HG02943 (cell line): ENCODE results near the gene POLR3K.

ENCODE experiments used
- ATAC-seq: cut with Tn5 transposase; IDR thresholded peaks from one replicate; pipeline ENCODE4 v1.9.1; 2021; ENCODE audit warnings: mild to moderate bottlenecking, low read depth, moderate library complexity; ENCODE audit not compliant: unreplicated experiment

POLR3K gene

GRCh38 chr16:66309-67182, 13.1 kb upstream of the POLR3K start:
- no peak for ATAC-seq

GRCh38 chr16:65745-66144, 12.3 kb upstream of the POLR3K start:
- ATAC-seq, result no peak

DNA sequence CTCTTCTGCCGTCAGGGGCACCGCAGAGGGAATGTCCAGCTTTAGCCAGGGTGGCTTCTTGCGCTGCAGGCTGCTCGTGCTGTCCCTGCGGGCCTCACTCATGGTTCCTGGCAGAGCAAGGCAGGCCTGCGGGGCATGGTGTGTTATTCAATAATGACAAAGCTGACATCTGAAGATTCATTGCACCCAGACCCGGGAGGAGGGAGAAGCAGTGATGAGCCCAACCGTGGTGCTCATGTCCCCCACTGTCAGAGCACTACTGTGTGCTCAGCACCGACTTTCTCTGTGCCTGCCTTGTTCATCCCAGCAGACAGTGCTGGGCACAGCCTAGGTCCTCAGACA, 11.5 kb upstream of the POLR3K start:
- no peak for ATAC-seq

DNA sequence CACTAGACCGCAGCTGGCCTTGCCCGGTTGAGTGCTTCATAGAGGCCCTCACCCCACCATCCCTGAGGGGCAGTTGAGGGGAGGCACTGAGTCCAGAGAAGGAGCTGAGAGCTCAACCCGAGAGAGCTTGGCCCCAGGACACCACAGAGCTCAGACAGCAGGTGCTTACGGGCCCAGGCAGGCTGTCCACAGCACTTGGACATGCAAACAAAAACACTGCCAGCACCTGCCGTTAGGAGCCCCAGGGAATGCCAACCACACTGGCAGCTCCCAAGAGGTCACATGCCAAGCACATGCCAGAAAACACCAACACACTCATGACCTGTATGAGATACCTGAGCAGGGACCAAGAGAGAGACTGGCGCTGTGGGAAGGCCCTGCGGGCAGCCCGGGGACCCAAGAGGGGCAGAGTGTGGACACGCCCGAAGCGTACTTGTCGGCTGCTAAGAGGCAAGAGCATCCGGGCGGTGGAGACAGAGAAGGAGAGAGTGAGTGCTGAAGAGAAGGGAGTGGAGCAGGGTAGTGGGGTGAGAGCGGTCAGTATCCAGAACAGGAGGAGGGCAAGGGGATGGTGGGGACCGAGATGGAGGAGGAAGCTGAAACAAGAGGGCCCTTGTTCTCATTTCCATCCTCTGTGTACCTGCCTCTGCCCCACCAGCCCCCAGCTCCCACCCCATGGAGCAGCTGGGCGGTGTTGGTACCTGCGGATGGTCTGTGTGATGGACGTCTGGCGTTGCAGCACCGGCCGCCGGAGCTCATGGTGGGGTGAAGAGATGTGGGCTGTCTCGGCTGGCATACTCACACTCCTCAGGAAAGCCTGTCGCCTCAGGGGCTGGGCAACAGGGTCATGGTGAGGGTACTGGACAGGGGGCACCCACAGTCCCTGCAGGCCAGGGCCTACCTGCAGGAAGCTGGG, 10.8 kb upstream of the POLR3K start:
- no peak for ATAC-seq

- ATAC-seq, result no peak
These were observed 10.1 kb upstream of the POLR3K start for GRCh38 chr16:63466-63865.

DNA sequence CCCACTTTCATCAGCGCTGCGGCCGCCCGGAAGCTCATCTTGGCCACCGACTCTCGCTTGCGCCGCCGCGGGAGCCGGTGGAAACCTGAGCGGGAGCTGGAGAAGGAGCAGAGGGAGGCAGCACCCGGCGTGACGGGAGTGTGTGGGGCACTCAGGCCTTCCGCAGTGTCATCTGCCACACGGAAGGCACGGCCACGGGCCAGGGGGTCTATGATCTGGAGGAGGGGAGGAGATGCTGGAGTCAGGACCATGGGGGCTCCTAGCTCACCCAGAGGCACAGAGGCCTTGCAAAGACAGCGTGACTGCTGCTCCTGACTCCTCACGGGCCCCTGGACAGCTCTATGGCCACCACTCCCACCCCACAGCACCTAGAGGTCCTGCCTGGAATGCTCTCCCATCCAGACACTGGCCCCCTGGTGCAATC, 9.6 kb upstream of the POLR3K start:
- ATAC-seq, result no peak

DNA sequence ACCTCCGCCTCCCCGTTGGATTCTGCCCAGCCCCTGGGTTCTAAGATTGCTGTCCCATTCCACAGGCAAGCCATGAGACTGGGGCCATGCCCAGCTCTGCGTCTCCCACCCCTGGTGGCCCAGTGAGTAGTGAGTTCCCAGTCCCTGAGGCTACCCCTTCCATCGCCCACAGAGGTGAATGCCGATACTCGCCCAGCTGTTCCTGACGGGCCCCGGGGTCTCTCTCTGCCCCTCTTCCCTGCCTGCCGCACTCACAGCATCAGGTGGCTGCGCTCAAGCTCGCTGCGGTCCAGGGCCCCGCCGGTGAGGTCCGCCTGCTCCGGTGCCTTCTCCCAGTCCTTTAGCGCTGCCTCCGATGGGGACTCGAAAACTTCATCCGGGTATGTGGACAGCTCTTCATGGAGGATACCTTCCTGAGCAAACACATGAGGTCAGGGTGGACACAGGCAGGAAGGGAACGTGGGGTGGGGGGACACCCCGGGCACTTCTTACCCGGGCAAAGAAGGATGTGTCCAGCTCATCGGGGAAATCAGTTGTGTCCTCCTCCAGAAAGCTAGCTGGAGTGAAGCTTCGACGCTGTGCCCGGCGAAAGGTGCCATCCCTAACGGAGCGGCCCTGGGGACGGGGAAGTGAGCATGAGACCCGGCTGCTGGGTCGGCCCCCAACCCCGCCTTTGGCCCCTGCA, 9.0 kb upstream of the POLR3K start:
- no peak for ATAC-seq

DNA sequence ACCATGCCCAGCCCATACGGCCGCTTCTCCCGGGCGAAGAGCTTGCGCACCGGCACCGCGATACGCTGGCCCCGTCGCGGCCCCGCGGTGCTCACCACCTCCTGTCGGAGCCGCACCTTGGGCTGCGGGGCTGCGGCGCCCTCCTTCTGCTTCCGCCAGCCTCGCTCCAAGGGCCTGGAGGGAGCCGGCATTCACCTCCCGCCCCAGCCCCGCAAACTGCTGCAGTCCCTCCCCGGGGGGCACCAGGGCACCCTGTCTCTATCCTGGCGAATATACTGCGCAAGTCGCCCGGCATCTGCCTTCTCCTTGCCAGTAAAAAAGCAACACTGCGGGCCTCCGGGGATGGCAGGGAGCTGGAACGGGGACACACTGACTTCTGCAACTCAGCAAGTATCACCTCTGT, 8.5 kb upstream of the POLR3K start:
- no peak for ATAC-seq

DNA sequence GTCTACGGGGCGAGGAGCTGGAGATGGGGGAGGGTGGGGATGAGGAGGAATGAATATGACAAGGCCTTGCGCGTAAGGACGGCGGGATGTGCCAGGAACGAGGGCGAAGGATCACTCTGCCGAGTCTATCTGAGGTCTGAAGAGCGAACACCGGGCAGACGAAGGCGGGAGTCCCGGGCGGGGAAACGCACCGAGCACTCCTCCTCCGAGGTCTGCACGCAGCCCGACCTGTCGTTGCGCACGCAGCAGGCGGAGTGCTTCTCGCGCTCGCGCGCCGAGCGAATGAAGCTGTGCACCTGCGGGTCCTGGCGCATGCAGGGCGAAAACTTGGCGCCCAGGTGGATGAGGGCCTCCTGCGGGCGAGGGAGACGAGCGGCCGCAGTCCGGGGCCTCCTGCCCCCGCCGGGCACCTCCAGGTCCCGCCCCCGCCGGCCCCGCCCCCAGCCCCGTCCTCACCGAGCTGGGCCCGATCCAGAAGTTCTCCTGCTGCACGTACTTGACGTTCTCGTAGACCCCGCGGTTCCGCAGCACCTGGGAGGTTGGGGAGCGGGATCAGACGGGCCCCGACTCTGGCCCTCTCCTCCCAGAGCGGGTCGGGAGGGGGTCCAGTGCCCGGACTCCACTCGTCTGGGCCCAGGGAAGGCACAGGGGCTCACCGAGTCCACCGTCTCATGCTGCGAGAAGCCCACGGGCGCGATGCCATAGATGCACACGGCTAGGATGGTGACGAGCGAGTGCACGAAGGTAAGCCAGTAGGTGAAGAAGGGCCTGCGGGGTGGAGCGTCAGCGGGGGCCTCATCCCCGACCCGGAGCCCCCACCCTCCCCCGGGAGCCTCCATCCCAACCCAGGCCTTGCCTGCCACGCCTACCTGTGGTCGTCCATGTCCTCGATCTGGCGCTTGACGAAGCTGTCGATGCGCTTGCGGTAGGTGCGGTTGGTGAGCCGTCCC, 7.8 kb upstream of the POLR3K start:
- ATAC-seq, result no peak

GRCh38 chr16:60166-60565, 6.8 kb upstream of the POLR3K start:
- ATAC-seq, result no peak

DNA sequence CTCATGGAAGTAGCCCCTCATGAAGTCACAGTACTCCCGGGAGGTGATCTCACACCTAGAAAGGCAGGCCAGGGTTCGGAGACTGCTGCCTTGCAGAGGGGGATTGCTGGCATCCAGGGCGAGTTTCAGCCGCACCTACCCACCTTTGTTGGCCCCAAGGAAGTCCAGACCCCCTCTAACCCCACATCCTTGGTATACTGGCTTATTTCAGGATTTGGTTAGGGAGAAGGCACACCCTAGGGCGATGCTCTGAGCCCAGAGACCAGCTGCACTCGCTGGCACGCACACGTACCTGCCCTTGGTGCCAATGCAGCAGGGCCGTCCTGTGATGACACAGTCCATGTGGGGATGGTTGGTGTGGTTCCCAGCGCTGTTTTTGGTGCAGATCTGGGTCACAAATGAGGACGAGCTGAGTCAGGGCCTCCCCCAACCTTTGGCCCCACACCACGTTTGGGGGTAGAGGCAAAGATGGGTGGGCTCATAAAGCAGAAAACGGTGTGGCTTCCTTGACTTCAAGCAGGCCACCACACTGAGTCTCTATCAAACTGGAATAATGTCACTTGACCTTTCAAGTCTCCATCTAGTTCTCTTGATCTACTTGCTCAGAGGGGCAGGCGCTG, 6.1 kb upstream of the POLR3K start:
- ATAC-seq, result no peak

GRCh38 chr16:58491-59439, 5.4 kb upstream of the POLR3K start:
- ATAC-seq, result no peak

DNA sequence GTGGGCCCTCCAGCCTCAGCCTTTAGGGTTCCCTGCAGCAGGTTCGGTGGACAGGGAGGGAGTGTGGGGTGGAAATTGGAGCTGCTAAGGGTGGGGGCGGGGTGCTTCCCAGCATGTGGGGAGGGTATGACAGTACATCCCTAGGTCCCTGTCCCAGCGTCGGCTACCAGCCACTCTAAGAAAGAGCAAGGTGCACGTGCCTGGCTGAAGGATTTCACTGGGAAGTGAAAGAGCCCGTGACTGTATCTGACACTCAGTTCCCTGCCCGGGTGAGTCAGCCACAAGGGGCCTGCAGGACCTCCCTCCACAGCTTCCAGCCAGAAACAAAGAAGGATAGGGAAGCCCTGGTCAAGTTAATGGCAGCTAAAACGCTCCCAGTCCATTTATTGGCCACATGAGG, 4.3 kb upstream of the POLR3K start:
- ATAC-seq, result no peak

GRCh38 chr16:56231-56927, 3.0 kb upstream of the POLR3K start:
- no peak for ATAC-seq

GRCh38 chr16:55571-56136, 2.2 kb upstream of the POLR3K start:
- ATAC-seq, result no peak

DNA sequence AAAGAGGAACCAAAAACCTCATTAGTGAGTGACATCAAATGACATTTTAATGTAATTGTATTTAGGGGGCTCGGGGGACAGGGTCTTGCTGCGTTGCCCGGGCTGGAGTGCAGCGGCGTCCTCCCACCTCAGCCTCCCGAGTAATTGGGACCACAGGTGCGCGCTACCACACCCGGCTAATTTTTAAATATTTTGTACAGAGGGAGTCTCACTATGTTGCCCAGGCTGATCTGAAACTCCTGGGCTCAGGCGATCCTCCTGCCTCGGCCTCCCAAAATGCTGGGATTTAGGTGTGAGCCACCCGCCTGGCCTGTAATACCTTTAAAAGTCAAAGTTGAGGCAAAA, 801 bp upstream of the POLR3K start:
- no peak for ATAC-seq

GRCh38 chr16:50769-51591, 2.4 kb downstream of the POLR3K start:
- ATAC-seq, result no peak
